Measurements from ENCODE around the gene PRPSAP2. TPM values are rescaled to one million over a fixed set of nuclear protein-coding genes. Genes with fewer than 3 reads are reported as not detected.

PRPSAP2 gene
- total RNA-seq, 1 experiment from 2014 or later, result 24.6 TPM

GRCh38 chr17:18896947-18897346 lies 39.0 kb downstream of the PRPSAP2 start:
- CTCF ChIA-PET, result no interaction called here
- intact Hi-C loops (cut with micrococcal nuclease; ENCODE audit: unreplicated experiment), result no loop called here
- Mint-ChIP-seq H3K27me3 (ENCODE audit: unreplicated experiment) (no peaks in the 10 kb centered on the region), H3K9me3 (ENCODE audit: low read depth, unreplicated experiment) (no peaks in the 10 kb centered on the region), H3K4me1 (ENCODE audit: low read depth, unreplicated experiment) (no peaks in the 10 kb centered on the region), H3K36me3 (ENCODE audit: insufficient read depth, unreplicated experiment) (peaks cover 14% of the 10 kb centered on the region), H3K27ac (ENCODE audit: unreplicated experiment) (no peak overlapping the region), H3K4me3 (ENCODE audit: low read depth, unreplicated experiment) (no peak overlapping the region)
- no peak for TF ChIP-seq CTCF (IDR thresholded peaks at IDR 0.05; ENCODE audit: unreplicated experiment)
- no peak for DNase-seq
- BruUV-seq (replicated peaks), result no TSS peak

- no peak overlapping the region for H3K4me3 Mint-ChIP-seq (ENCODE audit: low read depth, unreplicated experiment)
- peaks cover 13% of the 10 kb centered on the region for H3K36me3 Mint-ChIP-seq (ENCODE audit: insufficient read depth, unreplicated experiment)
- DNase-seq, result no peak
- no TSS peak for BruUV-seq (replicated peaks)
- no peaks in the 10 kb centered on the region for H3K4me1 Mint-ChIP-seq (ENCODE audit: low read depth, unreplicated experiment)
- peaks cover 3% of the 10 kb centered on the region for H3K9me3 Mint-ChIP-seq (ENCODE audit: low read depth, unreplicated experiment)
- intact Hi-C loops (cut with micrococcal nuclease; ENCODE audit: unreplicated experiment), result no loop called here
- TF ChIP-seq CTCF (IDR thresholded peaks at IDR 0.05; ENCODE audit: unreplicated experiment), result no peak
- CTCF ChIA-PET, result no interaction called here
- no peak overlapping the region for H3K27ac Mint-ChIP-seq (ENCODE audit: unreplicated experiment)
- no peaks in the 10 kb centered on the region for H3K27me3 Mint-ChIP-seq (ENCODE audit: unreplicated experiment)
Measured at GRCh38 chr17:18904482-18904881, 46.6 kb downstream of the PRPSAP2 start.

- no peaks in the 10 kb centered on the region for H3K27me3 Mint-ChIP-seq (ENCODE audit: unreplicated experiment)
- intact Hi-C loops (cut with micrococcal nuclease; ENCODE audit: unreplicated experiment), result no loop called here
- H3K27ac Mint-ChIP-seq (ENCODE audit: unreplicated experiment), result no peak overlapping the region
- CTCF ChIA-PET, result no interaction called here
- BruUV-seq (replicated peaks), result no TSS peak
- no peak for DNase-seq
- H3K36me3 Mint-ChIP-seq (ENCODE audit: insufficient read depth, unreplicated experiment), result peaks cover 13% of the 10 kb centered on the region
- no peak for TF ChIP-seq CTCF (IDR thresholded peaks at IDR 0.05; ENCODE audit: unreplicated experiment)
- peaks cover 3% of the 10 kb centered on the region for H3K9me3 Mint-ChIP-seq (ENCODE audit: low read depth, unreplicated experiment)
- H3K4me1 Mint-ChIP-seq (ENCODE audit: low read depth, unreplicated experiment), result no peaks in the 10 kb centered on the region
- H3K4me3 Mint-ChIP-seq (ENCODE audit: low read depth, unreplicated experiment), result no peak overlapping the region
Measured at GRCh38 chr17:18905226-18905625, 47.3 kb downstream of the PRPSAP2 start.

GRCh38 chr17:18910326-18910725 lies 52.4 kb downstream of the PRPSAP2 start:
- H3K27ac Mint-ChIP-seq (ENCODE audit: unreplicated experiment), result no peak overlapping the region
- peaks cover 23% of the 10 kb centered on the region for H3K36me3 Mint-ChIP-seq (ENCODE audit: insufficient read depth, unreplicated experiment)
- DNase-seq, result no peak
- H3K27me3 Mint-ChIP-seq (ENCODE audit: unreplicated experiment), result no peaks in the 10 kb centered on the region
- BruUV-seq (replicated peaks), result no TSS peak
- intact Hi-C loops (cut with micrococcal nuclease; ENCODE audit: unreplicated experiment), result no loop called here
- CTCF ChIA-PET, result no interaction called here
- H3K4me3 Mint-ChIP-seq (ENCODE audit: low read depth, unreplicated experiment), result no peak overlapping the region
- H3K9me3 Mint-ChIP-seq (ENCODE audit: low read depth, unreplicated experiment), result peaks cover 3% of the 10 kb centered on the region
- no peak for TF ChIP-seq CTCF (IDR thresholded peaks at IDR 0.05; ENCODE audit: unreplicated experiment)
- no peaks in the 10 kb centered on the region for H3K4me1 Mint-ChIP-seq (ENCODE audit: low read depth, unreplicated experiment)

- Mint-ChIP-seq H3K27ac (ENCODE audit: unreplicated experiment) (no peak overlapping the region), H3K9me3 (ENCODE audit: low read depth, unreplicated experiment) (peaks cover 3% of the 10 kb centered on the region), H3K4me3 (ENCODE audit: low read depth, unreplicated experiment) (no peak overlapping the region), H3K27me3 (ENCODE audit: unreplicated experiment) (no peaks in the 10 kb centered on the region), H3K4me1 (ENCODE audit: low read depth, unreplicated experiment) (no peaks in the 10 kb centered on the region), H3K36me3 (ENCODE audit: insufficient read depth, unreplicated experiment) (peaks cover 23% of the 10 kb centered on the region)
- intact Hi-C loops (cut with micrococcal nuclease; ENCODE audit: unreplicated experiment), result no loop called here
- CTCF ChIA-PET, result no interaction called here
- TF ChIP-seq CTCF (IDR thresholded peaks at IDR 0.05; ENCODE audit: unreplicated experiment), result no peak
- DNase-seq, result no peak
- no TSS peak for BruUV-seq (replicated peaks)
Measured at GRCh38 chr17:18910881-18911280, 53.0 kb downstream of the PRPSAP2 start.
